Glomerular visceral epithelial cell (primary cell): ENCODE results near the gene NCKAP5.

ENCODE experiments used
- DNase-seq: peaks from one replicate; pipeline ENCODE4 v3.0.0-alpha.2; 2016; ENCODE audit errors: extremely low spot score

NCKAP5 gene

GRCh38 chr2:133334923-133335322 is 233.3 kb downstream of the NCKAP5 start:
- DNase-seq: no peak

DNA sequence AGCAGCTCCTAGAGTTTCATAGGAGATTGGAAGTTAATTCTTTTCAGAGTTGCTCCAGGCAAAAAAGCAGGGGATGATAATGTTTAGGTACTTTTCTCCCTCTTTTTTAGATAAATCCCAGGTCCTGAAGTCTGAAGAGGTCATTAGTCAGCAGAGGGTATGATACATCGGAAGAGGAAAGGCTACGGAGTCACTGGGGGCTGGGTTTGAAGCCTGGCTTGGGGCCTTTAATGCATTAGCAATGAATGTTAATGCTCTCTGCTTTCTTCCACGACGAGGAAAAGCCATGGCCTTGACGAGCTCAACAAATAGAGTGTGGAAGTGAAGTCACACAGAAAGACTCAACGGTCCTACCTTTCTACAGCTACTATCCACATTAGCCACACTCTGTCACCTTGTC is 235.1 kb downstream of the NCKAP5 start:
- no peak for DNase-seq

DNA sequence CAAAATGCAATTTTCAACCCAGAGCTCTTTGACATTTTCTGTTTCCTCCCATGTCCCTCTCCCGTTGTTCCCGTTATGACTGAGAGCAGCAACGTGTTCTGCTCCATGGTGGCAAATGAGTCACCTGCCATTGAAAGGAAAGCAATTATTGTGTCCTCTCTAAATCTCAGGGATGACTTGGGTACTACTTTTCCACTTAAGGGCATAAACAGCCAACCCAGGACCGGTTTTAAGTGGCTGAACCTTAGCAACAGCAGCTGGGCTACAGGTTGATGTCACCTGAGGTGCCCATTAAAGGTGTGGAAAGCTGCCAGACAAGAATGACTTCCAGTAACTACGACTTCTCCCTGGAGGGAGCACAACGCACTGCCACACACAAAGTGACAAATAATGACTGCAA is 236.8 kb downstream of the NCKAP5 start:
- no peak for DNase-seq

DNA sequence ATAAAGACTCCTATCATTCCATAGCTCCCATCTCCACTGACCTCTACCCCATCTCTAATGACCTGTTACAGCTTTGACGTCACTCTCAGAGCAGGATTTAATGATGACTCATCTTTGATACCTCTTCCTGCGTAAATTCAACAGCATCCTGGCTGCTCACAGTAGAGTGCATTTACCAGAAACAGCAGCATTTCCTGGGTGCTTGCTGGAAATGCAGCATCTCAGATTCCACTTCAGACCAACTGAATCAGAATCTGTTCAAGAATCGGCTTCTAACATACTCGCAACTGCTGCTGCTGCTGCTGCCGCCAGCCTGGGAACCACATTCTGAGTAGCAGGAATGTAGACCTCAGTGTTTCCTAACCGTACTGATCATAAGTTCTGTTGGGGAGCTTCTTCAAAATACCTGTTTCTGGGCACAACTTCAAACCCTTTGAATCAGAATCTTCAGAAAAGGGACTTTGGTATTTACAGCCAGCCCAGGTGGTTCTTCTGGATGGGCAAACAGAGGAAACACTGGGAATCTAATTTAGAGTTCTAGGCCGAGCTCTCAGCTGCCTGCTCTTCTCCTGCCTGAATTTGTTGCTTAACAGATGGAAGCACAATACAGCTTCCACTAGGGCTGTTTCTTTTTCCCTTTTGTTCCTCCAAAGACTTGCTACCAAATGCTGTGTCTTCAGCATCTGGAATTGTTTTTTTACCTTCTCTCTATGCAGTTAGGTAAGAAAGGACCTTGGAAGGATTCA is 241.4 kb downstream of the NCKAP5 start:
- DNase-seq: peak; percentile 19

DNA sequence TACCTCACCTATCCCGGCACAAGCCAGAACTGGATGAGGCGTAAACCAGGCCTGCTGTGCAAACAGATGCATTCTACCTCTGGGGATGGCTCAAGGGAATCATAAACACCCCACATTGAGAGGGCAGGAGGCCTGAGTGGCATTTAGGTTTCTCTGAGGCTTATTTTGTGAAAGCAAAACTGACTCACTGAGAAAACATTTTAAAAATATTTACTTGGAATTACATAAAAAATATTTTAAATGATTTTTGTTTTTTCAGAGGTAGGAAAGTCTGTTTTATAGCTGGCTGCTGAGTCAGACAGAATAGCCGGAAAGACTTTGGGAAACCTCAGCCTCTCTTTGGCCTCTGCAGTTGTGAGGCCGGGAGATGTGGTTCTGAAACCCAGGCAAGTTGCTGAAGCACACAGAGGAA is 244.1 kb downstream of the NCKAP5 start:
- peak; percentile 23 for DNase-seq

- no peak for DNase-seq
These were observed 245.4 kb downstream of the NCKAP5 start for GRCh38 chr2:133322909-133323308.

DNA sequence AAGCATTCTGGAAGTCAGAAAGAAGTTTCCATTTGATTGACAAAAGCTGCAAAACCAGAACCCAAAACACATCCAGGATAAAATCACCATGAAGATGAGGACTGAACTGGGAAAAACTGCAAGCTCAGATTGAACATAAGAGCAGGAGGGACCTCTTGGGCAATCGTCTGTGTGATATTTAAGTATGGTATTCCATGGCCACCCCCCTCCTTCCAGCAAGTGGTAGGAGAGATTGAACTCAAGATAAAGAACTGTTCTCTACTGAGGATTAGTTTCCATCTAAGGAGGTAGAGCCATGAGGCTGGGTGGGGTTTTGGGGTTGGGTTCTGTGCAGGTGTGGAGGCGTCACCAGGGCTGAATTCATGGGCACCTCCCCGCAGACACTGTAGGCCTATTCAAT is 251.1 kb downstream of the NCKAP5 start:
- DNase-seq: no peak

GRCh38 chr2:133316557-133316956 is 251.7 kb downstream of the NCKAP5 start:
- DNase-seq: no peak

DNA sequence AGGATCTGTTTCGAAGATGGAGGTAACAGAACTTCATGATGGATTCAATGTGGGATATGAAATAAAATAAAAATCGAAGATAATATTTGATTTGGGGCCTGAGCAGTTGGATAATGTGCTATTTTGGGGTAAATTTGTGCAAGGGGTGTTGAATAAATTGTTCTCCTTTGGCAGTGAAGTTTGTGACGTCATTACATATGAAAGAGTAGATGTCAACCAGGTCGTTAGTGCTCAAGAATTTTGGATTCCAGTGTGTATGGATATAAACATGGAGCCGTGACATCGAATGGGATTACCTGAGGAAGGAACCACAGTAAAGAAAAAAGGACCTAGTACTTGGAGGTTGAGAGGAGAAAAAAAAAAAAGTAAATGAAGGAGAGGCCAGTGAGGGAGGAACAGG is 253.0 kb downstream of the NCKAP5 start:
- no peak for DNase-seq

DNA sequence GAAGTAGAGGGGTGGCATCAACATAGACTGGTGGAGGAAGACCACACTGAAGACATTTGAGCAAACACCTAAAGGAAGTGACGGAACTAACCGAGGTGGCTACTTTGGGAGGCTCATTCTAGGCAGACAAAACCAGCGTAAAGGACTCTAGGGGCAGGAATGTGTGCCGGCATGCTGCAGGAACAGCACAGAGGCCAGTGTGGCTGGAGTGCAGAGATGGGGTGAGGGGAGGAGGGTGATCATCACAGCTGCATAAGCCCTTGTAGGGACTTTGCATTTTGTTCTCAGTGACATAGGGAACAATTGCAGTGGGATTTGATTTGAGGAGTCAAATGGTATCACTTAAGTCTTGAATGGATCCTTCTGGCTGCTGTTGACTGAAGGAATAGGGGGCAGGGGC is 253.5 kb downstream of the NCKAP5 start:
- no peak for DNase-seq

- no peak for DNase-seq
These were observed 256.1 kb downstream of the NCKAP5 start for GRCh38 chr2:133312038-133312729.

- no peak for DNase-seq
These were observed 262.0 kb downstream of the NCKAP5 start for GRCh38 chr2:133306236-133306635.

- no peak for DNase-seq
These were observed 263.9 kb downstream of the NCKAP5 start for GRCh38 chr2:133304344-133304743.

DNA sequence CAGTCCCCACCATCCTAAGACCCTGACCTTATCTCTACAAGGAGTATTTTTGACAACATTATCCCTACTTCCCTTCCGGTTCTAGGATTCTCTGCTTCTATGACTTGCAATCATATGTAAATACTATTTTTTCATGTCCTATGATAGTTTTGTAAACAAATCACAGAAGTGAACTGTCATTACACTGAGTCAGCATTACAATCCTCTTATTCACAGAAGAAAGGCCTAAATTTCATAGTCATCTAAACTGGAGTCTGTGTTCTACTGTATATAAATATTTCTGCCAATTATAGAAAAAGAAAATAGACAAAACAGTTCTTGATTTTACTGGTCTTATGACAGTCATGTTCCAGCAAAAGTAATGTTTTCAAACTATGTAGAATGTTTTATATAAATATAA is 265.1 kb downstream of the NCKAP5 start:
- no peak for DNase-seq

GRCh38 chr2:133296401-133296800 is 271.9 kb downstream of the NCKAP5 start:
- no peak for DNase-seq

- DNase-seq: no peak
These were observed 274.5 kb downstream of the NCKAP5 start for GRCh38 chr2:133293544-133294353.

DNA sequence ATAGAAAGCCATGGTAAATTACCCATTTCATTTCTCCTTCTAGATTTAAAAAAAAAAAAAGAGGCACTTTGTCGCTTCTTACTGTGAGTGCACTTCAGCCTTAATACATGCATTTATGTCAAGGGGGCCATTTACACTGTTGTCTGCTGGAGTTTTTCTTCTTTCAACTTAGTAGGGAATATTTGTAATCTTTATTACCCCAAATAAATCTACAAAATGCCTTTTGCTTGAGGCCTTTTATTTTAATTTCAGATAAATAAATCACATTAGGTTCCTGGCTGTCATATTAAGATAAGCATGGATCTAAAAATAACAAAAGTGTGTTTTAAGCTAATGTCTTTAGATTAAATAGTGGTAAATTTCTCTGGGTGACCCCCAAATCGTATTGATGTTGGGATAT is 276.0 kb downstream of the NCKAP5 start:
- no peak for DNase-seq

- peak; percentile 6 for DNase-seq
These were observed 280.6 kb downstream of the NCKAP5 start for GRCh38 chr2:133287709-133288108.

DNA sequence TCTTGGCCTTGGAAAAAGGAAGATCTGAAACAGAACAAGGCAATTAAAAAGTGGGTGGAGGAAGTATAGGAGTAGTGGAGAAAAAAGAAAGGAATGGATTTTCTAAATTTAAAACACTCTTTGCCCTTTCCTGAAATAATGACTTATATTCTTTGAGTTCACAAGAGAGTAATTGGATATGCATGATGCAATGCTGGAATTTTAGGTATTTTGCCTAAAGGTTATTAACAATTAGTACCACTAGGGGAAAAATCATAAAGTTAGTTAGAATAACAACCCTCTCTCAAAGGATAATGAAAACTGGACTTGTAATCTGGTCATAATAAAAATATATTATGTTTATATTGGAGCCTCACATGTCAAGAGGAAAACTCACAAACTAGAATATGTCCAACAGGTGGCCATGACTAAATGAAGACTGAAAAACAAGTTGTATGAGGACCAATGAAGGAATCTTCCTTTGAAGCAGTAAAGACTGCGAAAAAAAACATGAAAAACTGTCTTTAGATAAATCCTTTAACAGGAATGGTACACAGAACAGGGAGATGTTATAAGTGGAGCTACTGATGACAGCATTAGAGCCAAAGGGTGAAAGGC is 281.8 kb downstream of the NCKAP5 start:
- DNase-seq: no peak

DNA sequence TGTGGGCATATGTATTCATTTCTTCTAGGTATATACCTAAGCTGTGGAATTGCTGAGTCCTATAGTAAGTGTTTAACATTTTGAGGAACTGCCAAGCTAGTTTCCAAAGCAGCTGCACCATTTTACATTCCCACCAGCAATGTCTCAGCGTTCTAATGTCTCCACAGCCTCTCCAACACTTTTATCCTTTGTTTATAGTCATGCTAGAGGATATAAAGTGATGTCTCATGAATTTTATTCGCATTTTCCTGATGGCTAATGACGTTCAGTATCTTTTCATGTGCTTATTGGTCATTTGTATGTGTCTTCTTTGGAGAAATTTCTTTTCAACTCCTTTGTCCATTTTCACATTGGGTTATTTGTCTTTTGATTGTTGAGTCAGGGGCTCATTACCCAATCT is 295.2 kb downstream of the NCKAP5 start:
- DNase-seq: no peak

GRCh38 chr2:133271105-133271504 is 297.2 kb downstream of the NCKAP5 start:
- no peak for DNase-seq

- DNase-seq: no peak
These were observed 297.7 kb downstream of the NCKAP5 start for GRCh38 chr2:133270550-133270949.
